Choroid plexus epithelial cell (primary cell): ENCODE measurements around the gene CHKB.

Experiments
- DNase-seq: peaks from one replicate; pipeline ENCODE4 v3.0.0-alpha.2; 2010; ENCODE audit warnings: low read depth
- H3K4me3 ChIP-seq: 2 replicates; pipeline ENCODE4 v1.5.1; 2011; ENCODE audit warnings: low read depth, mild to moderate bottlenecking, control low read depth, low read length, moderate library complexity
- CTCF ChIP-seq: conservative IDR thresholded peaks from 2 replicates; pipeline ENCODE4 v1.5.1; 2011; ENCODE audit warnings: low read depth, mild to moderate bottlenecking, control low read depth, inconsistent platforms, low read length, moderate library complexity

CHKB gene

GRCh38 chr22:50586416-50586815 is 3.8 kb upstream of the CHKB start:
- TF ChIP-seq CTCF, result no peak
- H3K4me3 ChIP-seq, result no peak overlapping the region
- no peak for DNase-seq

GRCh38 chr22:50585781-50586180 is 3.1 kb upstream of the CHKB start:
- no peak overlapping the region for H3K4me3 ChIP-seq
- TF ChIP-seq CTCF, result no peak

GRCh38 chr22:50585238-50585637 is 2.6 kb upstream of the CHKB start:
- no peak overlapping the region for H3K4me3 ChIP-seq
- DNase-seq, result no peak
- no peak for TF ChIP-seq CTCF

More at GRCh38 chr22:50585781-50586180, 3.1 kb upstream of the CHKB start:
- no peak for DNase-seq

- no peak for TF ChIP-seq CTCF
- no peak for DNase-seq
- H3K4me3 ChIP-seq, result no peak overlapping the region
Observed at GRCh38 chr22:50584106-50585096, 1.8 kb upstream of the CHKB start.

GRCh38 chr22:50583294-50583861 is 729 bp upstream of the CHKB start:
- H3K4me3 ChIP-seq, result peak overlapping the region; percentile 66
- no peak for DNase-seq
- no peak for TF ChIP-seq CTCF

GRCh38 chr22:50581950-50582492 is 628 bp downstream of the CHKB start:
- peak; percentile 15 for DNase-seq
- no peak for TF ChIP-seq CTCF
- peak overlapping the region; percentile 88 for H3K4me3 ChIP-seq
